ENCODE measurements around the gene ARHGAP32.
"Not testable (repeated sequence)": the region's sequence is repeated elsewhere in the genome, so short reads cannot be mapped to it uniquely, and the experiment has no call there.

ARHGAP32 gene

DNA sequence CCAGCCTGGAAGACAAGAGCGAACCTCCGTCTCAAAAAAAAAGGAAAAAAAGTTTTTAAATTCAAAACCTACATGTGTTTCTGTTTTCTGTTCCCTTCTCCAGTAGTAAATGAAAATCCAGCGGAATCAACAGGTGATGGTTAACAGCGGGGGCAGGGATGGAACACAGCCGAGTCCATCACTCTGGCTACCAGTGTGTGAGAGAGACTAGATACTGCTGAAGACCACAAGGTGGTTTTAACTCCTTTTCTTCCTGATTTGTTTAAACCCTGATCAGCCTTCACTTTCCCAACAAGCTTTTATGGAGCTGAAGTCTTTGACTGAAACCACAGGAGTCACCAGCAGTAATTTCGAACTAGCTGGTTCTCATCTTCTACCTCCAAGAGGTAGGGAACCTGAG lies 3.6 kb upstream of the ARHGAP32 start:
- DNase-seq, result no peak

DNA sequence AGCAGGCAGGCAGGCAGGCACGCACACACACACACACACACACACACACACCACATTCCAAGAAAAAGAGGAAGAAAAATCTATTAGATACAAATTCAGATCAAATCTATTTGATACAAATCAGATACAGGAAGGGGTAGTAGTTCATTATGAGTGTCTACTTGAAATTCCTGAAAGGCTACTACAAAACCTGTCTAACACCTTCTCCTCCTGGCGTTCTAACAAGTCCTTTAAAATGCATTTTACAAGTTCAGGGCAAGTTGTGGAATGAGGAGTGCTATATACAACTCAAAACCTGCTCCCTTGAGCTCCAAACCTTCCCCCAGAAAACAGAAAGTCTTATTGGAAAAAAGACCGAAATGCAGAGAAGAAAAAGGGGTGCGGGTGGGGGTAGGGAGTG lies 476 bp downstream of the ARHGAP32 start:
- DNase-seq, result no peak

DNA sequence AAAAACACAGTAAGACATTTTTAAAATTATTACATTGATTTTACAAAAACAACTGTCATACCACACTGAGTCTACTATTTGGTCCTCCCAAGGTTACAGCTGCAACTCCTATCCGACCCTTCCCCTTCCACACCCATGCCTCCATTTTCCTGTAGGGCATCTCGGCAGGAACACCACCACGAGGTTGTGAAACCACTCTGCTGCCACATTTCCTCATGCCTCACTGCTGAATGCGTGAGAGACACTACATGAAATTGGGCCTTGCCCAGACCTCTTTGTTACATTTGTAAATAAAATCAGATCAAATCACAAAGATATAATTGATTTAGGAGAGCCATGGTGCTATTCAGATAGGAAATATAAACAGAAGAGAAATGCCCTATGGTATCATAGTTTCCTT lies 2.0 kb downstream of the ARHGAP32 start:
- no peak for DNase-seq

DNA sequence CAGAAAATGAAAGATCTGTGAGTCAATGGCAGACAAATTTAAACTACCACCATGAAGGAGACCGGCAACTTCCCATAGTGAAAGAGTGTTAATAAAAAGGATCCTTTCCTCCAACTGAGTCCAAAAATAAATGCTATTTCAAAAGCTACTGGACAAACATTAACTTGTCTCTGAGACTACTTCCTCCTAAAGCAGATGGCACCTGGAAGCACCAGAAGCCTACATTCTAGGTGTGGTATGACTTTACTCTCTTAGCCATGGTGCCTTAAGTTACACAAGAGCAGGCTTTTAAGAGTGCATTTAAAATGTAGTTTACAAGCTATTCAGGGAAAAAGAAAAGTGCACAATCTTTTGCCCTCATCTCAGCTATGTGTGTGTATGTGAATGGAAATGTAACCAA lies 2.5 kb downstream of the ARHGAP32 start:
- DNase-seq, result no peak

DNA sequence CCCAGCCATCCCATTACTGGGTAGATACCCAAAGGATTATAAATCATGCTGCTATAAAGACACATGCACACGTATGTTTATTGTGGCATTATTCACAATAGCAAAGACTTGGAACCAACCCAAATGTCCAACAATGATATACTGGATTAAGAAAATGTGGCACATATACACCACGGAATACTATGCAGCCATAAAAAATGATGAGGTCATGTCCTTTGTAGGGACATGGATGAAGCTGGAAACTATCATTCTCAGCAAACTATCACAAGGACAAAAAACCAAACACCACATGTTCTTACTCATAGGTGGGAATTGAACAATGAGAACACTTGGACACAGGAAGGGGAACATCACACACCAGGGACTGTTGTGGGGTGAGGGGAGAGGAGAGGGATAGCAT lies 7.0 kb downstream of the ARHGAP32 start:
- not testable (repeated sequence) for DNase-seq

DNA sequence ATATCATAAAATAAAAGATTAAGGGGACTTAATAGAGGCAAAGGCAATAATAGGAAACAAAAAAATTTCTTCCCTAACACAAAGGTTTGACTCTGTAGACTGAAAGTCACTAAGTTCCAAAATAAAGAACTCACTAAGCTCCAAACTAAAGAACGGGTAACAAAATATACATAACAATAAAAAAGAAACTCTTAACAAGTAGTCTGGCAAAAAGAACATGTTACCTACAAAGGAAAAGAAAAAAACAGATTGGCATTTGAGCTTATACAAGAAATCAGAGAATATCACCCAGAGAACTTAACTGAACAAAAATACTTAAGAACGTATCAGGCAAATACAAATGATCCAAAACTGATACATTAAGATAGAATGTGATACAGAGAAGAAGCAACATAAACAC lies 7.5 kb downstream of the ARHGAP32 start:
- no peak for DNase-seq

DNA sequence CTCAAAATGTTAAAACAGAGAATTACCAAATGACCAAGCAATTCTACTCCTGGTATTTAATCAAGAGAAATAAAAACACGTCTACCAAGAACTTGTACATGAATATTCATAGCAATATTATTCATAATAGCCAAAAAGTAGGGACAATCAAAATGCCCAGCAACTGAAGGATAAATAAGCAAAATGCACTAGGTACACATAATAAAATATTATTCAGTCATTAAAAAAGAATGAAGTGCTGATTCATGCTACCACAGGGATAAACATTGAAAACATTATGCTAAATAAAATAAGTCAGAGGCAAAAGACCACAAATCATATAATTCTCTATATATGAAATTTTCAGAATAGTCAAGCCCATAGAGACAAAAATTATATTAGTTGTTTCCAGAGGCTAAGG lies 24.8 kb downstream of the ARHGAP32 start:
- DNase-seq, result no peak

DNA sequence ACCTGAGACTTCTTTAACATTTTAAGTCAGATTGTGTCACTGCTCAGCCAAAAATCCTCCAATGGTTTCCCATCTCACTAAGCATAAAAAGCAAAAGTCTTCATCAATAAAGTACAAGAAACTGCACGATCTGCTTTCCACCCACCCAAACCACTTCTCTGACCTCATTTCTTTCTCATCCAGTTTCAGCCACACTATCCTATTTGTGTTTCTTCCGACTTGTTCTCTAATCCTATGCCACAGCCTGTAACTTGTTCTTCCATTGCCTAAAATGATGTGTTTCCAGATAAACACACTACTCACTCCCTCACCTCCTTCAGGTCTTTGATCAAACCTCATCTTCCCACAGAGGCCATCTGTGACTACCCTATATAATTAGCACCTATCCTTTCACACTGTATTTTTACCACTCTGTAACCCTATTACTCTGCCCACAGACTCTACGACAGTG lies 28.4 kb downstream of the ARHGAP32 start:
- DNase-seq, result no peak

DNA sequence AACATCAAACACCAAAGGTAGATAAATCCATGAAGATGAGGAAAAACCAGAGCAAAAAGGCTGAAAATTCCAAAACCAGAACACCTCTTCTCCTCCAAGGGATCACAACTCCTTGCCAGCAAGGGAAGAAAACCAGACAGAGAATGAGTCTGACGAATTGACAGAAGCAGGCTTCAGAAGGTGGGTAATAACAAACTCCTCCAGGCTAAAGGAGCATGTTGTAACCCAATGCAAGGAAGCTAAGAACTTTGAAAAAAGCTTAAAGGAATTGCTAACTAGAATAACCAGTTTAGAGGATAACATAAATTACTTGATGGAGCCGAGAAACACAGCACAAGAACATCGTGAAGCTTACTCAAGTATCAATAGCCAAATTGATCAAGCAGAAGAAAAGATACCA lies 35.0 kb downstream of the ARHGAP32 start:
- not testable (repeated sequence) for DNase-seq

DNA sequence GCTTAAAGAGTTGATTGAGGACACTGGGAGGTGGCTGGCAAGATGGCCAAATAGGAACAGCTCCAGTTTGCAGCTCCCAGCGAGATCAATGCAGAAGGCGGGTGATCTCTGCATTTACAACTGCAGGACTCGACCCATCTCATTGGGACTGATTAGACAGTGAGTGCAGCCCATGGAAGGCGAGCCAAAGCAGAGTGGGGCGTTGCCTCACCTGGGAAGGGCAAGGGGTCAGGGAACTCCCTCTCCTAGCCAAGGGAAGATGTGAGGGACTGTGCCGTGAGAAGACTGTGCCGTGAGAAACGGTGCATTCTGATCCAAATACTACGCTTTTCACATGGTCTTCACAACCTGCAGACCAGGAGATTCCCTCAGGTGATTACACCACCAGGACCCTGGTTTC lies 36.4 kb downstream of the ARHGAP32 start:
- DNase-seq, result no peak

DNA sequence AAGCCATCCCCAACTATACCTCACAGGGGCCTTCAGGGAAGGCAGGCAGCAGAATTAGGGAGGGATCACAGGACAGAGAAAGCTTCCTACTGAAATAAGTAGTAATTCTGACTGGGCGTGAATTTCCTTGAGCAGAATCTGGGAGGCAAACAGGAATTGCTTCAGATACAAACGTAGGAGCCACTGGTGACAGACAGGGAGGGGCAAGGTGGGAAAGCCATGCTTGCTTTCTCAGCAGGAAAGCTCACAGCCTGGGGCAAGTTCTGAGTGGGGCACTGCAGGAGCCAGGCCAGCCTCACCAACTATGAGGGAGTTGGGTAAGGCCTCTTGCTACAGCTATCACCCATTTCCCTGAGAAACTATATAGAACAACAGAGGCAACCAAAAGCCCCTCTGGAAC lies 43.6 kb downstream of the ARHGAP32 start:
- DNase-seq, result no peak

DNA sequence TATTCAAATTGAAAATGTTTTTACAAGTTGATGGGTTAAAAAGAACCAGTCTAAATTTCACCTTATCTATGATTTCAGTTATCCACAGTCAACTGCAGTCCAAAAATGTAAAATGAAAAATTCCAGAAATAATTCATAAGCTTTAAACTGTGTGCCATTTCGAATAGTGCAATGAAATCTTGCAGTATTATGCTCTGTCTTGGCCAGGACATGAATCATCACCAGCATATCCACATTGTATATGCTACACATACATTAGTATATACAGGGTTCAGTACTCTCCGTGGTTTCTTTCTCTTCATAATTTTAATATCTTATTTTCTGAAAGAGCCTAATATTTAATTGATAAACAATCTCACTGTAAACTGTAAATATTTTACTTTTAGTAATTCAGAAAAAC lies 45.9 kb downstream of the ARHGAP32 start:
- no peak for DNase-seq

DNA sequence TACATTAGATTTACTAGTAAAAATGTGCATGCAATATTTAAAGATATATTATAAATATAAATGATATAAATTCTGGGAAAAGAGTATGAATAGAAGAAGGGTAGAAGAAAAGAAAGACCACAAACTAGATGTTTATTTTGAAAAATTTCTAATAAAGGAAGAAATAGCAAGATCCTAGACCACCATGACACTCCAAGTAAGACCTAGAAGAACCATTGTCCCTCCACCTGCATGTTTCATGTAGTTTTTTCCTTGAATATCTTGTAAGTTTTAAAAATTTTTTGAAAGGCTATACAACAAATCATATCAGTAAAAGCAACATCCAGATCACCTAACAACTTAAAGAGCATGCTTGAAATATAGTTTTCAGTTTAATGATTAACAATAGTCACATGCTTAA lies 46.8 kb downstream of the ARHGAP32 start:
- no peak for DNase-seq

DNA sequence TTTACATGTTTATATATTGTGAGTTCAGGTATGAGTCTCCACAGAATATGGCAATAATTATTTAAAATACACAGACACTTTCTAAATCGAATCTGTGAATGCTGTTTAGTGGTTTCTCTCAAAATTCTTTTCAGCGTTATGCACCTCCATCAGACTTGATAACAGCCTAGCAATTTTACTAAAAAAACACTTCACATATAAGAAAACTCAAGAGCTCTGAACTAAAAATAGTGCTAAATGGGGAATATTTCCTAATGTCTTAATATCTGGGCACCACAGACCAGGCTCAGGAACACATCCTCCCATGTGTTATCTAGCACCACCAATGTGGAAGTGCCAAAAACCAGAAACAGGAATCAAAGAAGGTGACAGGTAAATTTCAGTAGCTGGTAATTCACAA lies 47.9 kb downstream of the ARHGAP32 start:
- no peak for DNase-seq

DNA sequence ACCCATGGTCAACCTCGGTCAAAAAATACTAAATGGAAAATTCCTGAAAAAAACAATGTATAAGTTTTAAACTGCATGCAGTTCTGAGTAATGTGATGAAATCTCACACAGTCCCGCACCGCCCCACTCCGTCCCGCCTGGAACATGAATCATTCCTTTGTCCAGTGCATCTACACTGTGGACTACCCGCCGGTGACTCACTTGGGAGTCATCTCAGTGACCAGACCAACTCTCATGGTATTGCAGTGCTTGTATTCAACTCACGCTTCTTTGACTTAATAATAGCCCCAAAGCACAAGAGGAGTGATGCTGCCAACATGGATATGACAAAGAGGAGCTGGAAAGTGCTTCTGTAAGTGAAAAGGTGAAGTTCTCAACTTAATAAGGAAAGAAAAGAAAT lies 48.8 kb downstream of the ARHGAP32 start:
- no peak for DNase-seq

DNA sequence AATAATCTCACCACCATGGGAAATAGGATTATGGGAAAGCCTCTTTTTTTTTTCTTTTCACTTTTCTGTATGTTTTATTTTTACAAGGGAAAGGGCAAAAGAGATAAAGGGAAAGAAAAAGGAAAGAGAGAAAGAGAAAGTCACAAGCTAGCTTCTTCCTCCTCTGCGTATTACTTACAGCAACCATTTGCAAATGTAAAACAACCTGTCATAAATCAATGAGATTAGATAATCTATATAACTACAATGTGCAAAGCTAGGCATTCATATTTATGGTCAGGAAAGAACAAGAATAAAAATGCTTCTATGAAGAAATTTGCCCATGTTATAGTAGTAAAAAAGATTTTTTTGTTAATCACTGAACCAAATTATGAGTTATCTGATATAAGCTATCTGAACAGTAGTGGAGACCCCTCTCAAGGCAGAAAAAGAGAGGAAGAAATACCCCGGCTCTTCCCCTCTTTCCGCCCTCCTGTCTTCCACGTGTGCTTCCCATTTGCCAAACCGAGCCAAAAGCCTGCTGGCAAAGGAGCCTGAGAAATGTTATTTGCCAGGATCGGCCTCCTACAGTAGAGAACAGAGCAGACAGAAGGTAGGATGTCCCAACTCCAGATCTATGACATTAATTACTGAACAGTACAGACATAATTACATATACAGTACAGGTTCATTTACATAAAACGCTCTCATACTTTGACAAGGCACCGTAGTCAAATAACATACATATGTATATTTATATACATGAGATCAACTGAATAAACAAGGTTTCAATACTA lies 50.2 kb downstream of the ARHGAP32 start:
- no peak for DNase-seq

DNA sequence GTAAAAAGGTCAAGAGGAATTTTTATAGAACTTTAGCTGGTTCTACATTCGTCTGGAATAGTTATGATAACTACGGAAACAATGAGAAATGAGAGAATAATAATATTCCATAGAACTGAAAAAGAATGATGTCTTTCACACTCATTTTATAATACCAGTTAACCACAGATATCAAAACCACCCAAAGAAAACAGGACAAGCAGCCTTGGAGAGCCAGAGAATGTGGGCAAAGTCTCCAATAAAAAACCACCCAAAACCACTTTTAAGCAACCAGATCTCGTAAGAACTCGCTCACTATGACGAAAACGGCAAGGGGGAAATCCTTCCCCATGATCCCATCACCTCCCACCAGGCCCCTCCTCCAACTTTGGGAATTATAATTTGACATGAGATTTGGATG lies 60.8 kb downstream of the ARHGAP32 start:
- no peak for DNase-seq

DNA sequence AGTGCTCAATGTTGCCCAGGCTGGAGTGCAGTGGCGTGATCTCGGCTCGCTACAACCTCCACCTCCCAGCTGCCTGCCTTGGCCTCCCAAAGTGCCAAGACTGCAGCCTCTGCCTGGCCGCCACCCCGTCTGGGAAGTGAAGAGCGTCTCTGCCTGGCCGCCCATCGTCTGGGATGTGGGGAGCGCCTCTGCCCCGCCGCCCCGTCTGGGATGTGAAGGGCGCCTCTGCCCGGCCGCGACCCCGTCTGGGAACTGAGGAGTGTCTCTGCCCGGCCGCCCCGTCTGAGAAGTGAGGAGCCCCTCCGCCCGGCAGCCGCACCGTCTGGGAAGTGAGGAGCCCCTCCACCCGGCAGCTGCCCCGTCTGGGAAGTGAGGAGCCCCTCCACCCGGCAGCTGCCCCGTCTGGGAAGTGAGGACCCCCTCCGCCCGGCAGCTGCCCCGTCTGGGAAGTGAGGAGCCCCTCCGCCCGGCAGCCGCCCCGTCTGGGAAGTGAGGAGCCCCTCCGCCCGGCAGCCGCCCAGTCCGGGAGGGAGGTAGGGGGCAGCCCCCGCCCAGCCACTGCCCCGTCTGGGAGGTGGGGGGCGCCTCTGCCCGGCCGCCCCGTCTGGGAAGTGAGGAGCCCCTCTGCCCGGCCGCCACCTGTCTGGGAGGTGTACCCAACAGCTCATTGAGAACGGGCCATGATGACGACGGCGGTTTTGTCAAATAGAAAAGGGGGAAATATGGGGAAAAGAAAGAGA lies 63.1 kb downstream of the ARHGAP32 start:
- DNase-seq, result not testable (repeated sequence)

DNA sequence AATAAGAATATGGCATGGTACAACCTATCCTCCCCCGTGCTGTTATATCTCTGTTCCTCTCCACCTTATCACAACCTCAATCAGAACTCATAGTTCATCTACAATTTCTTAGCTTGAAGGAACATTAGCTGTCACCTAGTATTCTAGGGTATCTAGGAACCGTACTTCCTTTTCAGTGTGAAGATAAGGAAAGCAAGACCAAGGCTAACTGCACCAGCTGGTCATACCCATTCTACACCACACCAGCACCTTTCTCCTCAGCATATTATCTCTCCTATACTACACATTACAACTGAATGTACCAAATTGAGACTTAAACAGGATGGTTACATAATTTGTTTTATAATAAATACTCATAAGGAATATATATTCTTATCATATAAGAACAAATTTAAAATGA lies 73.1 kb downstream of the ARHGAP32 start:
- DNase-seq, result no peak

DNA sequence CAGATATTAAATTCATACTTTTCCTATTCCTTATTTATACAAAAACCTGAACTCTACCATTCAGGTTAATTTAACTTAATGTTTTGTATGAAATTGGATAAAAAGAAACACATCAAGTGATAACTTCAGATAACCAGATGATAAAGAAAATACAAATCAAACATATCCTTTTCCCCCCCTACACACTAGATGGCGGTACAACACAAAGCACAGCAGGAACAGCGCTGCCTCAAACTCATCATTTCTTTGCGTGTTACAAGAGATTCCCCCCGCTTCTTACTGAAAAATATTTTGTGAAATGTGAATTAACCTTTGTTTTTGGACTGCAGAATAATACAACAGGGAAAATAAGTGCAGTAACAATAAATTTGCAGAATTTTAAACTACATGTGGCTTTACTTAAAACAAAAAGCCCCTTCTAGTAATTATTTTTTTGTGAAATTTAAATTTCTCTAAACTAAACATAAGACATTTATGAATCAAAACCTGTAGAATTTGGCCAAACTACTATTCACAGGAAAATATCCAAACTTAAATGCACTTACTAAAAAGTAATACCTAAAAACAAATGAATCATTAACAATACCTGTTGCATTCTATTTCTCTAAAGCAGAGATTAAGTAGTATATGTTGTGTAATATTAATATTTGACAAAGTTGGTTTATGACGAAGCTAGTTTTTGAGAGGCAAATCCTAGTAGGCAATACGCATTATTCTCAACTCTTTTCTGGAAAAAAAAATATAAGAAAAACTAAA lies 74.4 kb downstream of the ARHGAP32 start:
- peak; percentile 62 for DNase-seq

DNA sequence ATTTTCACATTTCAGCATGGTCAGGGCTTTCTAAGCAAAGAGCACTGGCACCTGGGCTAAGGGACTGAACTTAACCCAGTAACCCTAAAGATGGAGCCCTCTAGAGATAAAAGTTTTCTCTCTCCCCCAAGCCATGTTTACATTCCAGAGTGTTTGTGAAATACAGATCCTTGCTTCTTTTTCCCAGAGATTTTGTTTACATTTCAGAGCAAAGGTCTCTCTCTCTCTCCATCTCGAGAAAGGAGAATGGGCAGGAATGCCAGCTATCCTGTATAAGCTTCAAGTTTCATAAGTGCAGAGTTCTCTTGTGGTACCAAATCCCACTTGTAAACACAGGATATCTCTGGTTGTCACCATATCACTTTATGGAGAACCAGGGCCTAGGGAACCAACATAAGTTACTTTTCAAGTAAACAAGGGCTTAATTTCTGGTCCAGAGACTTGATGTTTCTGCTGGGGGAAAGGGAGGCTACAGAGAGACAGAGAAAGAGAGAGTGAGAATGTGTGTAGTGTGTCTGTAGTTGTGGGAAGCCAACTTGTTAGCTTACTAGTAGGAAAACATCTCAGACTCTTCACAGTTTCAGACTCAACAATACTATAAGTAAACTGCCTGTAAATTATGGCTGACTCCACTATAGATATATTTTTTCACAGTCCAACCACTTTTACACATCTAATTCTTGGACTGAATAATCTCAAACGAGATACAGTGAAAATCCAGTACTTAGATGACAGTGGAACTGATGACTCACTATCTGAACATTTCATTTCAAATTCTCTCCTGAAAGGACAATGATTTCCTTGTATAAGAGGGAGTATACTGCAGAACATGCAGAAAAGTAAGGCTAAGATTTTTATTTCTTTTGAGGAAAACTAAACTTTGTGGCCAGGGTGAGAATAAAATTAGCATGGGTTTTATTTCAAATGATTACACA lies 76.2 kb downstream of the ARHGAP32 start:
- no peak for DNase-seq

DNA sequence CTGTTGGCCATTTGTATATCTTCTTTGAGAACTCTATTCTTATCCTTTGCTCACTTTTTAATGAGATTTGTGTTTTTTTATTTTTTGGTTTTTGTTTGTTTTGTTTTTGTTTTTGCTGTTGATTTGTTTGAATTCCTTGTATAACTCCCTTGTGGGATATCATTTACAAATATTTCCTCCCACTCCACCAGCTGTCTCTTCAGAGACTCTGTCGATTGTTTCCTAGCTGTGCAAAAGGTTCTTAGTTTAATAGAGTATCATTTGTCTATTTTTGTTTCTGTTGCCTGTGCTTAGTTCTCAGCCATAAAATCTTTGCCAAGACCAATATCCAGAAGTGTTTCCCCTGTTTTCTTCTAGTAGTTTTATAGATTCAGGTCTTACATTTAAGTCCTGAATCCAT lies 82.4 kb downstream of the ARHGAP32 start:
- DNase-seq, result no peak

DNA sequence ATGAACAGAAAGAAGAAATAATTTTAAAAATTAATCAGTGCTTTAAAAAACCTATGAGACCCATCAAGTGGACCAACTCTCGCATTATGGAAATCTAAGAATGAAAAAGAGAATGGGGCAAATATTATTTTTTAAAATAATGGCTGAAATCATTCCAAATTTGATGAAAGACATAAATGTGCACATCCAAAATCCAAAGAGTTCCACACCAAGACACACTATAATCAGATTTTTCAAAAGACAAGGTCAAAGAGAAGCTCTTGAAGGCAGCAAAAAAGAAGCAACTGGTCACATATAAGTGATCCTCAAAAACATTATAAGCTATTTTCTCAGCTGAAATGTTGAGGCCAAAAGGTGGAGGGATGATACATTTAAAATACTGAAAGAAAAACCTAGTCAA lies 85.3 kb downstream of the ARHGAP32 start:
- DNase-seq, result no peak
